NB4 (cell line): ENCODE data around the gene EGR2.
"Not testable (repeated sequence)": the region's sequence is repeated elsewhere in the genome, so short reads cannot be mapped to it uniquely, and the experiment has no call there.

Source experiments
- DNase-seq: peaks from one replicate; pipeline ENCODE4 v3.0.0; 2010; ENCODE audit warnings: low read depth
- H3K4me3 ChIP-seq: one replicate; pipeline ENCODE4 v1.5.1; 2011; ENCODE audit warnings: mild to moderate bottlenecking, low read depth, low read length, moderate library complexity
- MAX ChIP-seq: IDR thresholded peaks from 2 replicates; pipeline ENCODE4 v1.6.1; 2011; ENCODE audit warnings: low read depth, low read length
- MYC ChIP-seq: IDR thresholded peaks from 2 replicates; pipeline ENCODE4 v1.6.1; 2011; ENCODE audit warnings: low read depth, low read length
- POLR2A ChIP-seq: IDR thresholded peaks from 2 replicates; pipeline ENCODE4 v1.6.1; 2011; ENCODE audit warnings: mild to moderate bottlenecking; ENCODE audit not compliant: insufficient read length; ENCODE audit errors: extremely low read depth
- TF ChIP-seq, protein P1 (sequence below): IDR thresholded peaks from one replicate; pipeline ENCODE4 v1.5.1; 2012; ENCODE audit warnings: low read depth, low read length

EGR2 gene

DNA sequence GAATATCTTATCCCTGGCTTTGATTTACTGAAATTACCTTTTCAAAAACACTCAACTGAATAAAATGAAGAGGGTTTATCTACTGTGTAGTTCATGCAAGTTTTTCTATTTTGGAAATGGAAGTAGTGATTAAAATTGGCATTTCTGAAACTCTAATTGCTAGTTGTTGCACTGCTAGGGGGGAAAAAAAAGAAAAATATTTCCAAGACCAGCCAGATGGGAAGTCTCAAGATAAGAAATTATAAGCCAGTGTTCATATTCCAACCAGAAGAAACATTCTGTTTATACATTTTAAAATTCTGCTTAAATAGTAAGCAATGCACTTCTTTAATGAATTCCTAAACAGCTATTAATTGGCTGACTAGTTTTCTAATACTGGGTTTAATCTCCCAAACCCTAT, 21.1 kb downstream of the EGR2 start:
- DNase-seq, result no peak
- H3K4me3 ChIP-seq, result no peak overlapping the region
- TF ChIP-seq MAX (no peak), POLR2A (no peak), MYC (no peak)
- TF ChIP-seq, protein P1, sequence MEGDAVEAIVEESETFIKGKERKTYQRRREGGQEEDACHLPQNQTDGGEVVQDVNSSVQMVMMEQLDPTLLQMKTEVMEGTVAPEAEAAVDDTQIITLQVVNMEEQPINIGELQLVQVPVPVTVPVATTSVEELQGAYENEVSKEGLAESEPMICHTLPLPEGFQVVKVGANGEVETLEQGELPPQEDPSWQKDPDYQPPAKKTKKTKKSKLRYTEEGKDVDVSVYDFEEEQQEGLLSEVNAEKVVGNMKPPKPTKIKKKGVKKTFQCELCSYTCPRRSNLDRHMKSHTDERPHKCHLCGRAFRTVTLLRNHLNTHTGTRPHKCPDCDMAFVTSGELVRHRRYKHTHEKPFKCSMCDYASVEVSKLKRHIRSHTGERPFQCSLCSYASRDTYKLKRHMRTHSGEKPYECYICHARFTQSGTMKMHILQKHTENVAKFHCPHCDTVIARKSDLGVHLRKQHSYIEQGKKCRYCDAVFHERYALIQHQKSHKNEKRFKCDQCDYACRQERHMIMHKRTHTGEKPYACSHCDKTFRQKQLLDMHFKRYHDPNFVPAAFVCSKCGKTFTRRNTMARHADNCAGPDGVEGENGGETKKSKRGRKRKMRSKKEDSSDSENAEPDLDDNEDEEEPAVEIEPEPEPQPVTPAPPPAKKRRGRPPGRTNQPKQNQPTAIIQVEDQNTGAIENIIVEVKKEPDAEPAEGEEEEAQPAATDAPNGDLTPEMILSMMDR, result no peak

DNA sequence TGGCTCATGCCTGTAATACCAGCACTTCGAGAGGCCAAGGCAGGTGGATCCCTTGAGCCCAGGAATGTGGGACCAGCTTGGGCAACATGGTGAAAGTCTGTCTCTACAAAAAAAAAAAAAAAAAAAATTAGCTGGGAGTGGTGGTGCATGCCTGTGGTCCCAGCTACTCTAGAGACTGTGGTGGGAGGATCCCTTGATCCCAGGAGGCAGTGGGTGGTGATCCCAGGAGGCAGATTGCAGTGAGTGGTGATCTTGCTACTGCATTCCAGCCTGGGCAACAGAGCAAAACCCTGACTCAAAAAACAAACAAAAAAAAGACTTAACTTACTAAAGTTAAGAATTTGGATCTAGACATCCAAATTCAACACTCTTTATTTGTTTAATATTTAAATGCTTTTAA, 21.9 kb downstream of the EGR2 start:
- no peak for TF ChIP-seq MAX
- TF ChIP-seq, protein P1, result no peak
- TF ChIP-seq MYC, result no peak
- TF ChIP-seq POLR2A, result no peak
- H3K4me3 ChIP-seq, result no peak overlapping the region
- DNase-seq, result no peak

- H3K4me3 ChIP-seq, result no peak overlapping the region
- no peak for DNase-seq
- TF ChIP-seq POLR2A (no peak), MYC (no peak), MAX (no peak)
- TF ChIP-seq, protein P1, result no peak
These were observed 23.9 kb downstream of the EGR2 start for GRCh38 chr10:62792261-62792660.

DNA sequence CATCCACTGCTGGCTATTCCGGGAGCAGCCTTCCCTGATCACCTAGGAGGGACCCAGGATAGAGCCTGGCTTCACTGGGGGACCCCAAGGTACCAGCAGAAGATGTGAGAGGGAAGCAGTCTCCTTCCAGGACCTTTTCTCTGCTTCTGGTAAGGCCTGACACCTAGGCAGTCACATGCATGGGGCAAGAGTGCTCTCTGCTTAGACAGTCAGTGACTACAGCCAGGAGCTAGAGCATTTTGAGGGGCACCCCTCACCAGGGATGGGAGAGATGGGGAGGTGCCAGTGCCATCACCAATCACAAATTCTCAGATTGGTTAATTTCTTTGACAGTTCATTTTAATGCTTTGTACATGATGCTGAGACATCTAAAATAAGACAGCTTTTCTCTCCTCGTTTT, 25.6 kb downstream of the EGR2 start:
- DNase-seq, result no peak
- H3K4me3 ChIP-seq, result no peak overlapping the region
- no peak for TF ChIP-seq POLR2A
- TF ChIP-seq MYC, result no peak
- TF ChIP-seq, protein P1, result no peak
- no peak for TF ChIP-seq MAX

DNA sequence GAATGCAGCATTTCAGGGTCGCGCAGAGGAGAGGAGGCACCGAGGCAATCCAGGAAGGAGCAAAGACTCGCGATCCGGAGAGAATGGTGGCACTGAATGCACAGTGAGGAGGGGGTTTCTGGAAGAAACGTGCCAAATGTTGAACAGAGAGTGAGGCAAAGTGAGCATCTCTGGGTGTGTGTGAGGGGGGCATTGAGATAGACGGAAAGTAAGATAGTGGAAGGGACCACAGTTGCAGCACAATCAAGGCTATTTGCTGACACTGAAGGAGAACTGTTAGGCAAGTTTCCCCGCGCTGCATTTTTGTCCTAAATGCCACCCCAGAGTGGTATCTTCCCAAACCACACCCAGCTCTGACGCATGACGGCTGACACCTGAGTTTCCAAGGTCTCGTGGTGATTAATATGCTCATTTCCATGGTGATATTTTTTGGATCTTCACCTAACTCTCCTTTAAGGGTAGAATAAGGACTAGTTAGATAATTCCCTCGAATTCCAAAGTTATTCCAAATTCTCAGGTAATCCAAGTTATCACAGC, 26.1 kb downstream of the EGR2 start:
- H3K4me3 ChIP-seq, result no peak overlapping the region
- DNase-seq, result no peak
- TF ChIP-seq POLR2A, result no peak
- TF ChIP-seq MAX, result no peak

GRCh38 chr10:62788861-62789467, 27.2 kb downstream of the EGR2 start:
- DNase-seq, result no peak
- TF ChIP-seq, protein P1, result no peak
- TF ChIP-seq POLR2A (no peak), MAX (no peak), MYC (no peak)
- H3K4me3 ChIP-seq, result no peak overlapping the region

GRCh38 chr10:62788285-62788684, 27.9 kb downstream of the EGR2 start:
- not testable (repeated sequence) for DNase-seq, H3K4me3 ChIP-seq

DNA sequence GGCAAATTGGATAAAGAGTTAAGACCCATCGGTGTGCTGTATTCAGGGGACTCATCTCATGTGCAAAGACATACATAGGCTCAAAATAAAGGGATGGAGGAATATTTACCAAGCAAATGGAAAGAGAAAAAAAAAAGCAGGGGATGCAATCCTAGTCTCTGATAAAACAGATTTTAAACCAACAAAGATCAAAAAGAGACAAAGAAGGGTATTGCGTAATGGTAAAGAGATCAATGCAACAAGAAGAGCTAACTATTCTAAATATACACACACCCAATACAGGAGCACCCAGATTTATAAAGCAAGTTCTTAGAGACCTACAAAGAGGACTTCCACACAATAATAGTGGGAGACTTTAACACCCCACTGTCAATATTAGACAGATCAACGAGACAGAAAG, 31.6 kb downstream of the EGR2 start:
- not testable (repeated sequence) for H3K4me3 ChIP-seq, DNase-seq
